ENCODE data around the gene FCN2.

DNA sequence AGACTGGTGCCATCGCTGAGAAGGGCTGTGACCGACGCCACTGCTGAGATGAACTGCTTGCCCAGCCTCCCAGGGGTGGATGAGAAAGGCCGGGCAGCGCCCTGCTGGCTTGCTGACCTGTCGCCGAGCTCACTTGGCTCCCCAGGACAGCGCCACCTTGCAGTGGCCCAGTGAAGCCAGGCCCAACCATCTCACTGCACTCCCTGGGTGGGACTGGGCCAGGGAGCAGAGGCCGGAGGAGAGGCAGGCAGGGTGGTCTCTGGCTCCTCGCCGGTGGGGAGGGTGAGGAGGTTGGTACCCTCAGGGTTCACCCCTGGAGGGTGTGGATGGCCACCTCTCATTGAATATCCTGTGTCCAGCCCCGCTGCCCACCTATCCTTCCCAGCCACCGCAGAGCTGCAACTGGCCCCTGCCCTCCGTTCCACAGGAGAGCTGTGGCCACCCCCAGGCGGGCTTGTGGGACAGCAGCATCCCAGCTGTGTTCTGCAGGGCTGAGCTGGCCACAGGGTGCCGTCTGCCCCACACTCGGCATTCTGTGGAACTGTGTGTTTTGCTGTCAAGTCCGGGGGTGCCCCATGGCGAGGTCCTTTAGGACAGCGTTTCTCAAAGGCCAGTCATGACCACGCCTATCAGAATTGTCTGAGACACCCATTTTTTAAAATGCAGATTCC, 41.0 kb upstream of the FCN2 start:
- TF ChIP-seq, protein P1, sequence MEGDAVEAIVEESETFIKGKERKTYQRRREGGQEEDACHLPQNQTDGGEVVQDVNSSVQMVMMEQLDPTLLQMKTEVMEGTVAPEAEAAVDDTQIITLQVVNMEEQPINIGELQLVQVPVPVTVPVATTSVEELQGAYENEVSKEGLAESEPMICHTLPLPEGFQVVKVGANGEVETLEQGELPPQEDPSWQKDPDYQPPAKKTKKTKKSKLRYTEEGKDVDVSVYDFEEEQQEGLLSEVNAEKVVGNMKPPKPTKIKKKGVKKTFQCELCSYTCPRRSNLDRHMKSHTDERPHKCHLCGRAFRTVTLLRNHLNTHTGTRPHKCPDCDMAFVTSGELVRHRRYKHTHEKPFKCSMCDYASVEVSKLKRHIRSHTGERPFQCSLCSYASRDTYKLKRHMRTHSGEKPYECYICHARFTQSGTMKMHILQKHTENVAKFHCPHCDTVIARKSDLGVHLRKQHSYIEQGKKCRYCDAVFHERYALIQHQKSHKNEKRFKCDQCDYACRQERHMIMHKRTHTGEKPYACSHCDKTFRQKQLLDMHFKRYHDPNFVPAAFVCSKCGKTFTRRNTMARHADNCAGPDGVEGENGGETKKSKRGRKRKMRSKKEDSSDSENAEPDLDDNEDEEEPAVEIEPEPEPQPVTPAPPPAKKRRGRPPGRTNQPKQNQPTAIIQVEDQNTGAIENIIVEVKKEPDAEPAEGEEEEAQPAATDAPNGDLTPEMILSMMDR (conservative IDR thresholded peaks at IDR 0.05; ENCODE audit: low read length) = peak; percentile 34; the same call in 1 of the 2 replicates
- TF ChIP-seq EZH2phosphoT487 (IDR thresholded peaks at IDR 0.05; ENCODE audit: borderline replicate concordance, low read depth, low read length) = no peak

All from OCI-LY7 (cell line).